Adrenal gland (tissue), 19 donors: ENCODE data around the gene MKRN3. TPM values are rescaled to one million over a fixed set of nuclear protein-coding genes. Genes with fewer than 3 reads are reported as not detected.
A peak's percentile ranks its signal among the peaks of the same experiment; 100 is the strongest.

Source experiments
- DNase-seq, 7 donors: peaks; one replicate each; pipeline ENCODE4 v3.0.0-alpha.2; 2019 to 2020
- H3K27ac ChIP-seq, 5 donors: fragments of 200-600 bp; sonication (generic) in 4 of 5; 1 replicate in 3 of 5; 2 replicates in 2 of 5; pipeline versions ENCODE4 v1.5.1 to v1.8.0; 2016 to 2020; ENCODE audit warnings: mild to moderate bottlenecking in 1 of 5
- H3K27me3 ChIP-seq: fragments of 200-600 bp; 2 replicates; pipeline ENCODE4 v1.8.0; 2021
- H3K36me3 ChIP-seq, 2 donors: fragments of 200-600 bp; replicated peaks in 1 of 2; 1 replicate in 1 of 2; 2 replicates in 1 of 2; pipeline versions ENCODE4 v1.5.1 to v1.8.0; 2018 to 2022
- H3K4me1 ChIP-seq, 2 donors: fragments of 200-600 bp; replicated peaks in 1 of 2; 1 replicate in 1 of 2; 2 replicates in 1 of 2; pipeline versions ENCODE4 v1.5.1 to v1.8.0; 2018 to 2021
- H3K4me3 ChIP-seq, 4 donors: fragments of 200-600 bp; sonication (generic) in 3 of 4; one replicate each; pipeline ENCODE4 v1.5.1; 2016 to 2018
- H3K9me3 ChIP-seq, 3 donors: fragments of 200-600 bp; sonication (generic) in 1 of 3; replicated peaks in 1 of 3; 1 replicate in 2 of 3; 2 replicates in 1 of 3; pipeline versions ENCODE4 v1.5.1 to v1.8.0; 2016 to 2021
- CTCF ChIP-seq, 6 experiments: fragments of 450-650 bp in 4 of 6; fragments of 200-600 bp in 2 of 6; sonication (generic) in 1 of 6; IDR thresholded peaks; 1 replicate in 5 of 6; 2 replicates in 1 of 6; pipeline versions ENCODE4 v1.5.1 to v1.8.0; 2016 to 2021; ENCODE audit warnings: antibody characterized with exemption in 6 of 6, mild to moderate bottlenecking in 2 of 6, moderate library complexity in 1 of 6
- POLR2A ChIP-seq, 2 donors: fragments of 450-650 bp; IDR thresholded peaks; one replicate each; pipeline ENCODE4 v1.6.1; 2017; ENCODE audit warnings: antibody characterized with exemption in 2 of 2, mild to moderate bottlenecking in 2 of 2, moderate library complexity in 1 of 2
- WGBS, 4 donors: extraction: QIAGEN DNeasy Blood & Tissue Kit in 2 of 4; methylation state at CpG; one replicate each; pipeline versions ENCODE4 v1.1.5 to v1.1.7; 2013 to 2017; 5-methylcytosine and 5-hydroxymethylcytosine counted together
- intact Hi-C, 2 donors: fragments of 100-400 bp; cut with DNase I; formaldehyde crosslinking; loops; one replicate each; pipeline versions ENCODE4 v1.14.1 to v1.15.0; 2022 to 2023
- long read RNA-seq, 10 donors: library from polyadenylated mRNA in 3 of 10; unstranded in 2 of 10; stranded (forward) in 1 of 10; transcript quantifications; one replicate each; pipeline ENCODE4 v2.0.0 and lab custom pipeline, GENCODE V29; 2021 to 2026
- polyA plus RNA-seq, 3 donors: library from polyadenylated mRNA; stranded (reverse); fragments of 200-250 nt in 2 of 3; fragments of 350-450 nt in 1 of 3; fragmentation: Illumina TruSeq in 1 of 3; extraction: RNeasy Lipid Tissue Mini Kit (QIAGEN cat#74804) in 1 of 3; gene quantifications; one replicate each; pipeline ENCODE4 v1.2.3, GENCODE V29; 2013 to 2014
- total RNA-seq, 9 donors: library from RNA; depleted of rRNA in 4 of 9; stranded (reverse); fragments of >200 nt in 4 of 9; fragments of 120-200 nt in 1 of 9; fragmentation: NEBNext Ultra II Directional in 1 of 9; extraction: Animal tissue kit (Norgen Biotek cat#: 25700) in 1 of 9; gene quantifications; one replicate each; pipeline versions ENCODE4 v1.1.0 to v1.2.4, GENCODE V29; 2013 to 2023
- donor health status: healthy with polysubstance abuse.
- donor health status: Bipolar disorder and iron deficiency.
- donor health status: DM: yes; HTN: yes; CAD: no.
- donor health status: DM: no; HTN: no; CAD: no.
- donor health status: DM: no; HTN: no; CAD: no.
- donor health status: DM: yes; HTN: yes; CAD: no.

Gene MKRN3
- total RNA-seq (1 to 10 TPM in 1 of 9 donors, under 1 TPM in 2, not detected in 6; 0.19 to 3.9 (median 0.52) TPM), polyA plus RNA-seq (under 1 TPM in 2 of 3 donors, not detected in 1; 0.20 to 0.24 TPM)
- long read RNA-seq, donor 1: 0 reads
- long read RNA-seq, donor 2: 0 reads
- long read RNA-seq, donor 3: 0 reads
- long read RNA-seq, donor 4: 0 reads
- long read RNA-seq, donor 5, partial matches to known transcripts: 0 of 1 reads
- long read RNA-seq, donor 5, other reads (novel, unspliced or antisense): 1 of 1 reads
- long read RNA-seq, donor 6: 0 reads
- long read RNA-seq, donor 7: 0 reads
- long read RNA-seq, donor 8: 0 reads
- long read RNA-seq, donor 9: 0 reads
- long read RNA-seq, donor 10: 0 reads

DNA sequence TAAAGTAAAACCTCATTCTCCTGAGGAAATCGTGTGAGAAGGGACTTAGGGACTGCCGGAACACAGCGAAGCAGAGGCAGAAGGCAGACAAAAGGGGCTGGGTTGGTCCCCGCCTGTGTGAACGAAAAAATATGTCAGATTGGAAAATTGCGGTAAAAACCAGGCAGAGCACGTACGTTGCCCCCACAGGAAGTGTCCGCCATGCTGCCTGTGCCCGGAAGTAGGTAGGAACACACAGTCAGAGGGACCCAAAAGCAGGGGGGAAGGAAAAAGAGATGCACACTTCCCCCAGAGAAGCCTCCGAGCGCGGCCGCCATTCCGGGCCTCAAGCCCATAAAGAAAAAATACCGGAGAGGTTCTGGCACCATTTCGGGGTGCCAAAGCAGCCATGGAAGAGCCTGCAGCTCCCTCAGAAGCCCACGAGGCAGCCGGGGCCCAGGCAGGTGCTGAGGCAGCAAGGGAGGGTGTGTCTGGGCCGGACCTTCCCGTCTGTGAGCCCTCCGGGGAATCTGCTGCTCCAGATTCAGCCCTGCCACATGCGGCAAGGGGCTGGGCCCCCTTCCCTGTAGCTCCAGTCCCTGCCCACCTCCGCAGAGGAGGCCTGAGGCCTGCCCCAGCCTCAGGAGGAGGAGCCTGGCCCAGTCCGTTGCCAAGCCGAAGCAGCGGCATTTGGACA, at the start of gene MKRN3:
TSS of gene MKRN3 (plus strand) at position 280 of the 676 bp plus-strand sequence. CDS start at position 389, 109 bp downstream.
- H3K4me3 ChIP-seq: no peak within 1 kb of the TSS
- TF ChIP-seq CTCF (IDR thresholded peaks at IDR 0.05) (no peak), POLR2A (IDR thresholded peaks at IDR 0.05) (no peak)
- DNase-seq: peak in 1 of 7 donors; percentile 8
- peaks cover 18% of the 10 kb centered on the region for H3K27me3 ChIP-seq
- no peak within 1 kb of the TSS for H3K27ac ChIP-seq
- no peaks in the 10 kb centered on the region for H3K4me1 ChIP-seq
- no peaks in the 10 kb centered on the region for H3K9me3 ChIP-seq
- intact Hi-C loops: no loop called here
- WGBS, 4 donors: 75 to 85% (median 77%) methylated on average over 20 to 27 of the region's 27 CpGs
- H3K36me3 ChIP-seq: no peaks in the 10 kb centered on the region

DNA sequence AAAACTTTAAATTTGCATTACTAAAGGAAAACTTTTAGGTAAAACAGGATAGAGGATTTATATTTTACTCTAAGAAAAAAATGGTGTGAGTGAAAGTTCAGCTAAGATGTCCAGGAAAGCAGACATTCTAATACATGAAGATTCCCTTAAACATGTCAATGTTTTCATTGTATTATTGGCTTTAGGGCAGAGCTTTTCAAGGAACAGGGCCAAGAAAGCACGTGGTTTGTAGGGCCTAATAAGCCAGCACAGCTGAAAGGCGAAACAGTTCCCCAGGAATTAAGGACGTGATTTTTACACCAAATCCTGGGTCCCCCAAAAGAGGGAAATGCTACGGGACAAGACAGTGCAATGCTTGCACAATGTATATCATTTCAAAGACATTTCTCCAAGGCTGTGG, 48.6 kb upstream of the MKRN3 start:
- Histone ChIP-seq H3K9me3 (no peaks in the 10 kb centered on the region), H3K4me1 (no peaks in the 10 kb centered on the region), H3K4me3 (no peak overlapping the region), H3K27me3 (no peaks in the 10 kb centered on the region), H3K36me3 (no peaks in the 10 kb centered on the region), H3K27ac (no peak overlapping the region)
- intact Hi-C loops: no loop called here
- DNase-seq: no peak
- 52 to 71% (median 64%) methylated on average over 4 of the region's 4 CpGs for WGBS, 4 donors
- TF ChIP-seq CTCF (IDR thresholded peaks at IDR 0.05) (no peak), POLR2A (IDR thresholded peaks at IDR 0.05) (no peak)

- no peak overlapping the region for H3K4me3 ChIP-seq
- no peak overlapping the region for H3K27ac ChIP-seq
- intact Hi-C loops: no loop called here
- no peaks in the 10 kb centered on the region for H3K4me1 ChIP-seq
- TF ChIP-seq POLR2A (IDR thresholded peaks at IDR 0.05) (no peak), CTCF (IDR thresholded peaks at IDR 0.05) (no peak)
- no peaks in the 10 kb centered on the region for H3K36me3 ChIP-seq
- WGBS, 4 donors: 76 to 80% (median 77%) methylated on average over 5 of the region's 5 CpGs
- H3K27me3 ChIP-seq: no peaks in the 10 kb centered on the region
- H3K9me3 ChIP-seq: no peaks in the 10 kb centered on the region
- DNase-seq: no peak
These were observed 47.4 kb upstream of the MKRN3 start for GRCh38 chr15:23518104-23518503.

GRCh38 chr15:23524816-23525215, 40.7 kb upstream of the MKRN3 start:
- Histone ChIP-seq H3K27me3 (no peaks in the 10 kb centered on the region), H3K4me3 (no peak overlapping the region), H3K36me3 (no peaks in the 10 kb centered on the region), H3K27ac (no peak overlapping the region), H3K4me1 (no peaks in the 10 kb centered on the region), H3K9me3 (no peaks in the 10 kb centered on the region)
- 53 to 57% (median 54%) methylated on average over 3 of the region's 3 CpGs for WGBS, 4 donors
- no peak for DNase-seq
- intact Hi-C loops: no loop called here
- no peak for TF ChIP-seq POLR2A (IDR thresholded peaks at IDR 0.05)
- TF ChIP-seq CTCF (IDR thresholded peaks at IDR 0.05): no peak
